ENCODE results near the gene TMEM161A.

Gene TMEM161A

DNA sequence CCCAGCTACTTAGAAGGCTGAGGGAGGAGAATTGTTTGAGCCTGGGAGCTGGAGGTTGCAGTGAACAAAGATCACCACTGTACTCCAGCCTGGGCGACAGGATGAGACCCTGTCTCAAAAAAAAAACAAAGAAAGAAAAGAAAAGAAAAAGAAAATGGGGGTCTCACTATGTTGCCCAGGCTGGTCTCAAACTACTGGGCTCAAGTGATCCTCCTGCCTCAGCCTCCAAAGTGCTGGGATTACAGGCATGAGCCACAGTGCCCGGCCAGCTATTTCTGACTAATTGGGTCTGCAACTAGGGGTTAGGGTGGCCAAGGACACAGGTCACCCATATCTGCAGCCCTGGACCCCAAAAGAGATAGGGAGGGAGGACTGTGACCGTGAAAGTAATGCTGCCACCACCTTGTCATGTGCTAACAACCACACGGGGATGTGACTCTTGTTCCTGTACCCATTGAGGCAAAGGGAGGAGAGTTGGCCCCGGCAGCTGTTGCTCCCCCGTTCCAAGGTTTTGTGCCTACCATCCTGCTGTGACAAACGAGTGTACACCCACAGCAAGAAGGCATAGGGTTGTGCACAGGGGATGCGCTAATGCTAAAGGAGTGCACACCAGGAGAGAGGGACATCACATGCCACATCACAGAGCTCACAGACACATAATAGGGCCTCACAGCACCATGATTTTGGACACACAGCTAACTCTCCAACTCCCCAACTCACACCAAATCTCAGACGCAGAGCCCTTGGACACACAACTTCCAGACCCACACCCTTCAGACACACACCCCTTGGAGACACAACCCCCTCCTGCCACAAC is 31.2 kb upstream of the TMEM161A start:
- H3K9me3 ChIP-seq (ENCODE audit: insufficient read depth, low read length): no peaks in the 10 kb centered on the region
- H3K4me3 ChIP-seq (ENCODE audit: low read length): peak overlapping the region; percentile 86
- peak overlapping the region; percentile 79 for H3K9ac ChIP-seq (ENCODE audit: low read length)
- H3K4me1 ChIP-seq (ENCODE audit: low read length): peaks cover 45% of the 10 kb centered on the region
- no peaks in the 10 kb centered on the region for H3K36me3 ChIP-seq (replicated peaks; ENCODE audit: low read depth, low read length)
- H3K27ac ChIP-seq (ENCODE audit: low read length): no peak overlapping the region
- peak overlapping the region; percentile 82 for H3K4me2 ChIP-seq (ENCODE audit: low read length)
- H3K27me3 ChIP-seq (ENCODE audit: low read depth, low read length): no peaks in the 10 kb centered on the region
- TF ChIP-seq, protein P1, sequence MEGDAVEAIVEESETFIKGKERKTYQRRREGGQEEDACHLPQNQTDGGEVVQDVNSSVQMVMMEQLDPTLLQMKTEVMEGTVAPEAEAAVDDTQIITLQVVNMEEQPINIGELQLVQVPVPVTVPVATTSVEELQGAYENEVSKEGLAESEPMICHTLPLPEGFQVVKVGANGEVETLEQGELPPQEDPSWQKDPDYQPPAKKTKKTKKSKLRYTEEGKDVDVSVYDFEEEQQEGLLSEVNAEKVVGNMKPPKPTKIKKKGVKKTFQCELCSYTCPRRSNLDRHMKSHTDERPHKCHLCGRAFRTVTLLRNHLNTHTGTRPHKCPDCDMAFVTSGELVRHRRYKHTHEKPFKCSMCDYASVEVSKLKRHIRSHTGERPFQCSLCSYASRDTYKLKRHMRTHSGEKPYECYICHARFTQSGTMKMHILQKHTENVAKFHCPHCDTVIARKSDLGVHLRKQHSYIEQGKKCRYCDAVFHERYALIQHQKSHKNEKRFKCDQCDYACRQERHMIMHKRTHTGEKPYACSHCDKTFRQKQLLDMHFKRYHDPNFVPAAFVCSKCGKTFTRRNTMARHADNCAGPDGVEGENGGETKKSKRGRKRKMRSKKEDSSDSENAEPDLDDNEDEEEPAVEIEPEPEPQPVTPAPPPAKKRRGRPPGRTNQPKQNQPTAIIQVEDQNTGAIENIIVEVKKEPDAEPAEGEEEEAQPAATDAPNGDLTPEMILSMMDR (IDR thresholded peaks at IDR 0.05; ENCODE audit: low read depth, low read length): no peak
- no peak for TF ChIP-seq EZH2phosphoT487 (IDR thresholded peaks at IDR 0.05; ENCODE audit: low read depth)
- no peak overlapping the region for H2AFZ ChIP-seq (ENCODE audit: low read depth, low read length)
- H4K20me1 ChIP-seq (ENCODE audit: insufficient read depth, low read length): peaks cover 3% of the 10 kb centered on the region; the same call in 1 of the 2 replicates
- H3K79me2 ChIP-seq (ENCODE audit: low read length): no peaks in the 10 kb centered on the region; the same call in 1 of the 2 replicates

DNA sequence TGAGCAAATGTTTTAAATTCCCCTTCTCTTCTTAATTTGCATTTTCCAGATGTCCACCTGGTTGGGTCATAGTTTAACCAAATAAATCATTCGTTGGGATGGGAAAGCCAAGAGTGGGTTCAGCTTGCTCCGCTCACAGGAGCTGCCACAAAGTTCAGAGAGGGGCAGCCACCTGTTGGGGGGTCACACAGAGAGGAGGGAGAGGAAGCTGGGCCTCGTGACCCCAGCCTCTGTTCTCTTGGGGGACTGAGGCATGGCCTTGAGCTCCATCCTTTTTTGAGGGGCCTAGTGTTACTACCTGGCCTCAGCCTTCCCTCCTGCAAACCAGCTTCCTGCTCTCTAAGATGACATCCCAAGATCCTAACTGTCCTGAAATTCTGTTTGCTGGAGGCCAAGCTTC is 29.3 kb upstream of the TMEM161A start:
- Histone ChIP-seq H3K27me3 (ENCODE audit: low read depth, low read length) (no peaks in the 10 kb centered on the region), H3K4me2 (ENCODE audit: low read length) (no peak overlapping the region), H3K4me1 (ENCODE audit: low read length) (peaks cover 35% of the 10 kb centered on the region), H3K9ac (ENCODE audit: low read length) (no peak overlapping the region), H2AFZ (ENCODE audit: low read depth, low read length) (no peak overlapping the region), H3K9me3 (ENCODE audit: insufficient read depth, low read length) (no peaks in the 10 kb centered on the region), H3K79me2 (ENCODE audit: low read length) (no peaks in the 10 kb centered on the region; the same call in 1 of the 2 replicates), H4K20me1 (ENCODE audit: insufficient read depth, low read length) (peaks cover 3% of the 10 kb centered on the region; the same call in 1 of the 2 replicates), H3K4me3 (ENCODE audit: low read length) (no peak overlapping the region), H3K36me3 (replicated peaks; ENCODE audit: low read depth, low read length) (no peaks in the 10 kb centered on the region), H3K27ac (ENCODE audit: low read length) (no peak overlapping the region)
- TF ChIP-seq, protein P1 (IDR thresholded peaks at IDR 0.05; ENCODE audit: low read depth, low read length): no peak

DNA sequence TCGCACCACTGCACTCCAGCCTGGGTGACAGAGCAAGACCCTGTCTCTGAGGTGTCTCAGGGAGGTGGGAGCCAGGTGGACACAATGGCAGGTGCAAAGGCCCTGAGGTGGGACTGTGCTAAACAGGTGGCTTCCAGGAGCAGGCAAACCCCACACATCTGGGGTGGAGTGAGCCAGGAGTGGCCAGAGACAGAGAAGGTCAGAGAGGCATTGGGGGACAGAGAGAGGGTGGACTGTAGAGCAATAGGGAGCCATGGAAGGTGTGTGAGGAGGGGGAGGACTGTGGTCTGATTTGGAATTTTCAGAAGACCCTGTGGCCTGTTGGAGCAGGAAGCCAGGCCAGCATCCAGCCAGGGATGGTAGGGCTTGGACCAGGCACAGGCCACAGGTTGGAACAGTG is 27.1 kb upstream of the TMEM161A start:
- Histone ChIP-seq H3K27ac (ENCODE audit: low read length) (no peak overlapping the region), H3K9me3 (ENCODE audit: insufficient read depth, low read length) (no peaks in the 10 kb centered on the region), H2AFZ (ENCODE audit: low read depth, low read length) (no peak overlapping the region), H3K79me2 (ENCODE audit: low read length) (peaks cover 8% of the 10 kb centered on the region; the same call in 1 of the 2 replicates), H3K4me2 (ENCODE audit: low read length) (no peak overlapping the region), H4K20me1 (ENCODE audit: insufficient read depth, low read length) (peaks cover 3% of the 10 kb centered on the region; the same call in 1 of the 2 replicates), H3K4me3 (ENCODE audit: low read length) (no peak overlapping the region), H3K27me3 (ENCODE audit: low read depth, low read length) (no peaks in the 10 kb centered on the region), H3K4me1 (ENCODE audit: low read length) (peaks cover 28% of the 10 kb centered on the region), H3K9ac (ENCODE audit: low read length) (no peak overlapping the region), H3K36me3 (replicated peaks; ENCODE audit: low read depth, low read length) (no peaks in the 10 kb centered on the region)
- TF ChIP-seq EZH2phosphoT487 (IDR thresholded peaks at IDR 0.05; ENCODE audit: low read depth): no peak
- TF ChIP-seq, protein P1 (IDR thresholded peaks at IDR 0.05; ENCODE audit: low read depth, low read length): no peak

DNA sequence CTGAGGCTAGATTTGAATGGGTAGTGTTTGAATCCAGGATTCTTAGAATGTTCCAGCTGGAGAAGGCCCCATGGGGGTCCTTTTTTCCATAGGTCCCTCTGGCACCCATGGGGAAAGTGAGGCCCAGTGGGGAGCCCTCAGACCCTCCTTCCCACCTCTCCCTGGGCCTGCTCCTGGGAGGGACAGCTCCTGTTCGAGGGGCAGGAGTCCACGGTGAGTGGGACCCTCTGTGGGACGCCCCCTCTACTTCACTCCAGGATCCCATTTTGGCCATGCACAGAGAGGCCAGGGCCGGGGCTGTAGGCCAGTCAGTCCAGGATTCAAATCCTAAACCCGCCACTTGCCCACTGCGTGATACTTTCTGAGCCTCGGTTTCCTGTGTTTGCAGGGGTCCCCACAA is 24.2 kb upstream of the TMEM161A start:
- H3K27me3 ChIP-seq (ENCODE audit: low read depth, low read length): no peaks in the 10 kb centered on the region
- peaks cover 5% of the 10 kb centered on the region for H3K36me3 ChIP-seq (replicated peaks; ENCODE audit: low read depth, low read length)

More for the DNA sequence above, 24.2 kb upstream of the TMEM161A start:
- H2AFZ ChIP-seq (ENCODE audit: low read depth, low read length): no peak overlapping the region
- H3K4me1 ChIP-seq (ENCODE audit: low read length): peaks cover 44% of the 10 kb centered on the region
- no peak overlapping the region for H3K9ac ChIP-seq (ENCODE audit: low read length)
- no peak overlapping the region for H3K4me3 ChIP-seq (ENCODE audit: low read length)
- TF ChIP-seq, protein P1 (IDR thresholded peaks at IDR 0.05; ENCODE audit: low read depth, low read length): no peak
- TF ChIP-seq EZH2phosphoT487 (IDR thresholded peaks at IDR 0.05; ENCODE audit: low read depth): no peak
- no peaks in the 10 kb centered on the region for H3K9me3 ChIP-seq (ENCODE audit: insufficient read depth, low read length)
- H4K20me1 ChIP-seq (ENCODE audit: insufficient read depth, low read length): peaks cover 1% of the 10 kb centered on the region; the same call in 1 of the 2 replicates
- peaks cover 8% of the 10 kb centered on the region; the same call in 1 of the 2 replicates for H3K79me2 ChIP-seq (ENCODE audit: low read length)
- no peak overlapping the region for H3K27ac ChIP-seq (ENCODE audit: low read length)
- no peak overlapping the region for H3K4me2 ChIP-seq (ENCODE audit: low read length)

Data from OCI-LY3 (cell line).